CD4-positive, alpha-beta T cell treated with Interleukin-6 for 4 hours (primary cell): ENCODE results near the gene DNAH9.

ENCODE experiments used
- DNase-seq: peaks from one replicate; pipeline ENCODE4 v3.0.0-alpha.2; 2020; ENCODE audit warnings: mixed read lengths

The DNAH9 gene

GRCh38 chr17:11986942-11987329 lies 388.7 kb downstream of the DNAH9 start:
- DNase-seq, result no peak

- DNase-seq, result no peak
Measured at GRCh38 chr17:11990363-11990983, 392.2 kb downstream of the DNAH9 start.

GRCh38 chr17:11991461-11991860 lies 393.2 kb downstream of the DNAH9 start:
- DNase-seq, result no peak

- no peak for DNase-seq
Measured at GRCh38 chr17:11996722-11997146, 398.5 kb downstream of the DNAH9 start.

GRCh38 chr17:11997147-11997971 lies 399.1 kb downstream of the DNAH9 start, which contains the start of gene ZNF18:
TSS of gene ZNF18 (minus strand) at chr17:11997475. CDS start at chr17:11992829, 4,646 bp downstream.
- DNase-seq, result peak; percentile 98

- no peak for DNase-seq
Measured at GRCh38 chr17:11997972-11998233, 399.6 kb downstream of the DNAH9 start.

- DNase-seq, result no peak
Measured at GRCh38 chr17:11999696-12000095, 401.4 kb downstream of the DNAH9 start.

GRCh38 chr17:12007466-12007865 lies 409.2 kb downstream of the DNAH9 start:
- DNase-seq, result no peak
